Measurements from ENCODE around the gene ADA.

DNA sequence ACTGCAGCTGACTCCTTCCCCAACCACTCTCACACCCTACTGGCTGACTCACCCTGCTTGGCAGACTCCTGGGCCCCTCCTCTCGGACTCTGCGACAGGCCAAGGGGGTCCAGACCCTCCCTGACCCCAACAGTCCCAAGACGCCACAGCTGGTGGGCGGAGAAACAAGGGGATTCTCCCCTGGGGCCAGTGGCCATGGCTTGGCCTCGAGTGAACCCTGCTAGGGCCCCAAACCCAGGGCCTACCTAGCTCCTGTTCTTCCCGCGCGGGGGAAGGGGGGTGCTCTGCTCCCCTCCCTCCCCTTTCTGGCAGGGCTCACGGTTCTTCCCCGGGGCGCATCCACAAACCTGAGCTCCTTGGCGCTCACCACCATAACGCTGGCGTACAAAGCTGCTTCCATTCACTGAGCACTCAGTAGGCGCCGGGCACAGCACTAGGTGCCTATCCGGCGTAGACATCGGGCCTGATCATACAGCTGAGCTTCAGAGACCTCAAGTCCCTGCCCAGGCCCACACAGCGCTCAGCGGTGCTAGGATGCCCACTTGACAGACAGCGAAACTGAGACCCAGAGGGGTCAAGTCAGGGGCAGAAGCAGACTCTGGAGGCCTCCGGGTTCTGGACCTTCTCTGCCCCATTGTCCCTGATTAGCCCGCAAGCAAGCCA is 597 bp downstream of the ADA start:
- TF ChIP-seq POLR2AphosphoS5 (IDR thresholded peaks at IDR 0.05; ENCODE audit: low read depth, low read length) (no peak), YY1 (IDR thresholded peaks at IDR 0.05; ENCODE audit: low read depth) (no peak), SMC3 (IDR thresholded peaks at IDR 0.05; ENCODE audit: low read depth, low read length) (no peak), RCOR1 (IDR thresholded peaks at IDR 0.05; ENCODE audit: low read length) (0 out of 2 replicates have a peak, but pooled peaks have one; percentile 43), RAD21 (IDR thresholded peaks at IDR 0.05; ENCODE audit: low read length) (no peak), CHD2 (IDR thresholded peaks at IDR 0.05; ENCODE audit: low read length, partially characterized antibody) (no peak), FOXM1 (IDR thresholded peaks at IDR 0.05; ENCODE audit: low read depth) (no peak), EZH2phosphoT487 (IDR thresholded peaks at IDR 0.05; ENCODE audit: borderline replicate concordance, low read depth) (no peak), SIN3A (IDR thresholded peaks at IDR 0.05; ENCODE audit: borderline replicate concordance, low read depth, low read length) (no peak), MXI1 (IDR thresholded peaks at IDR 0.05; ENCODE audit: low read depth, low read length) (no peak)
- TF ChIP-seq, protein P1, sequence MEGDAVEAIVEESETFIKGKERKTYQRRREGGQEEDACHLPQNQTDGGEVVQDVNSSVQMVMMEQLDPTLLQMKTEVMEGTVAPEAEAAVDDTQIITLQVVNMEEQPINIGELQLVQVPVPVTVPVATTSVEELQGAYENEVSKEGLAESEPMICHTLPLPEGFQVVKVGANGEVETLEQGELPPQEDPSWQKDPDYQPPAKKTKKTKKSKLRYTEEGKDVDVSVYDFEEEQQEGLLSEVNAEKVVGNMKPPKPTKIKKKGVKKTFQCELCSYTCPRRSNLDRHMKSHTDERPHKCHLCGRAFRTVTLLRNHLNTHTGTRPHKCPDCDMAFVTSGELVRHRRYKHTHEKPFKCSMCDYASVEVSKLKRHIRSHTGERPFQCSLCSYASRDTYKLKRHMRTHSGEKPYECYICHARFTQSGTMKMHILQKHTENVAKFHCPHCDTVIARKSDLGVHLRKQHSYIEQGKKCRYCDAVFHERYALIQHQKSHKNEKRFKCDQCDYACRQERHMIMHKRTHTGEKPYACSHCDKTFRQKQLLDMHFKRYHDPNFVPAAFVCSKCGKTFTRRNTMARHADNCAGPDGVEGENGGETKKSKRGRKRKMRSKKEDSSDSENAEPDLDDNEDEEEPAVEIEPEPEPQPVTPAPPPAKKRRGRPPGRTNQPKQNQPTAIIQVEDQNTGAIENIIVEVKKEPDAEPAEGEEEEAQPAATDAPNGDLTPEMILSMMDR (IDR thresholded peaks at IDR 0.05) = no peak
- TF ChIP-seq, protein P2, sequence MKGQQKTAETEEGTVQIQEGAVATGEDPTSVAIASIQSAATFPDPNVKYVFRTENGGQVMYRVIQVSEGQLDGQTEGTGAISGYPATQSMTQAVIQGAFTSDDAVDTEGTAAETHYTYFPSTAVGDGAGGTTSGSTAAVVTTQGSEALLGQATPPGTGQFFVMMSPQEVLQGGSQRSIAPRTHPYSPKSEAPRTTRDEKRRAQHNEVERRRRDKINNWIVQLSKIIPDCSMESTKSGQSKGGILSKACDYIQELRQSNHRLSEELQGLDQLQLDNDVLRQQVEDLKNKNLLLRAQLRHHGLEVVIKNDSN (IDR thresholded peaks at IDR 0.05; ENCODE audit: borderline replicate concordance, low read depth) = no peak
- TF ChIP-seq, protein P3, sequence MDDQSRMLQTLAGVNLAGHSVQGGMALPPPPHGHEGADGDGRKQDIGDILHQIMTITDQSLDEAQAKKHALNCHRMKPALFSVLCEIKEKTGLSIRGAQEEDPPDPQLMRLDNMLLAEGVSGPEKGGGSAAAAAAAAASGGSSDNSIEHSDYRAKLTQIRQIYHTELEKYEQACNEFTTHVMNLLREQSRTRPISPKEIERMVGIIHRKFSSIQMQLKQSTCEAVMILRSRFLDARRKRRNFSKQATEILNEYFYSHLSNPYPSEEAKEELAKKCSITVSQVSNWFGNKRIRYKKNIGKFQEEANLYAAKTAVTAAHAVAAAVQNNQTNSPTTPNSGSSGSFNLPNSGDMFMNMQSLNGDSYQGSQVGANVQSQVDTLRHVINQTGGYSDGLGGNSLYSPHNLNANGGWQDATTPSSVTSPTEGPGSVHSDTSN (IDR thresholded peaks at IDR 0.05) = no peak

Measured in SK-N-SH (cell line).